ENCODE measurements around the gene SIM2. TPM values are rescaled to one million over a fixed set of nuclear protein-coding genes. Genes with fewer than 3 reads are reported as not detected.

The SIM2 gene
- total and polyA plus RNA-seq, 2 donors (not counting 1 experiment from before 2014, with no cell fraction given), result 0.22 TPM; not detected in 1

GRCh38 chr21:36749935-36750575, 51.1 kb downstream of the SIM2 start:
- H3K4me3 ChIP-seq (replicated peaks in 1 of 4; ENCODE audit: control extremely low read depth in 1 of 4, insufficient read depth in 1 of 4, low read depth in 3 of 4, low read length in 4 of 4), result no peak overlapping the region
- peaks cover 3% of the 10 kb centered on the region for H3K4me1 ChIP-seq (ENCODE audit: control insufficient read depth, extremely low read depth, insufficient read depth, low read length)
- DNase-seq (ENCODE audit: low read depth in 2 of 2), result peak; percentile 42 to 63
- H3K9ac ChIP-seq (ENCODE audit: insufficient read depth, low read length), result no peak overlapping the region
- peaks cover 2% of the 10 kb centered on the region for H3K27me3 ChIP-seq (ENCODE audit: control insufficient read depth, insufficient read depth, low read length)
- no peak overlapping the region for H3K4me2 ChIP-seq (ENCODE audit: extremely low read depth, insufficient read depth, low read length)
- H3K9me3 ChIP-seq (ENCODE audit: control insufficient read depth, insufficient read depth, low read depth, low read length), result no peaks in the 10 kb centered on the region
- H2AFZ ChIP-seq (ENCODE audit: low read length), result no peak overlapping the region
- peaks cover 1% of the 10 kb centered on the region for H3K36me3 ChIP-seq (ENCODE audit: control insufficient read depth, insufficient read depth, low read length)
- no peaks in the 10 kb centered on the region for H3K79me2 ChIP-seq (ENCODE audit: control insufficient read depth, insufficient read depth, low read length)
- no peaks in the 10 kb centered on the region for H4K20me1 ChIP-seq (ENCODE audit: control insufficient read depth, extremely low read depth, insufficient read depth, low read length)
- no peak for TF ChIP-seq EZH2 (IDR thresholded peaks at IDR 0.05; ENCODE audit: low read length, missing control alignments)
- TF ChIP-seq, protein P1, sequence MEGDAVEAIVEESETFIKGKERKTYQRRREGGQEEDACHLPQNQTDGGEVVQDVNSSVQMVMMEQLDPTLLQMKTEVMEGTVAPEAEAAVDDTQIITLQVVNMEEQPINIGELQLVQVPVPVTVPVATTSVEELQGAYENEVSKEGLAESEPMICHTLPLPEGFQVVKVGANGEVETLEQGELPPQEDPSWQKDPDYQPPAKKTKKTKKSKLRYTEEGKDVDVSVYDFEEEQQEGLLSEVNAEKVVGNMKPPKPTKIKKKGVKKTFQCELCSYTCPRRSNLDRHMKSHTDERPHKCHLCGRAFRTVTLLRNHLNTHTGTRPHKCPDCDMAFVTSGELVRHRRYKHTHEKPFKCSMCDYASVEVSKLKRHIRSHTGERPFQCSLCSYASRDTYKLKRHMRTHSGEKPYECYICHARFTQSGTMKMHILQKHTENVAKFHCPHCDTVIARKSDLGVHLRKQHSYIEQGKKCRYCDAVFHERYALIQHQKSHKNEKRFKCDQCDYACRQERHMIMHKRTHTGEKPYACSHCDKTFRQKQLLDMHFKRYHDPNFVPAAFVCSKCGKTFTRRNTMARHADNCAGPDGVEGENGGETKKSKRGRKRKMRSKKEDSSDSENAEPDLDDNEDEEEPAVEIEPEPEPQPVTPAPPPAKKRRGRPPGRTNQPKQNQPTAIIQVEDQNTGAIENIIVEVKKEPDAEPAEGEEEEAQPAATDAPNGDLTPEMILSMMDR (conservative IDR thresholded peaks at IDR 0.05 in 1 of 2, IDR thresholded peaks at IDR 0.05 in 1 of 2; ENCODE audit: low read depth in 1 of 2, low read length in 2 of 2), result no peak
- no peak overlapping the region for H3K27ac ChIP-seq (ENCODE audit: insufficient read depth, low read length)

- no peak for TF ChIP-seq EZH2 (IDR thresholded peaks at IDR 0.05; ENCODE audit: low read length, missing control alignments)
- TF ChIP-seq, protein P1 (conservative IDR thresholded peaks at IDR 0.05 in 1 of 2, IDR thresholded peaks at IDR 0.05 in 1 of 2; ENCODE audit: low read depth in 1 of 2, low read length in 2 of 2), result no peak
- Histone ChIP-seq H3K9me3 (ENCODE audit: control insufficient read depth, insufficient read depth, low read depth, low read length) (no peaks in the 10 kb centered on the region), H3K4me1 (ENCODE audit: control insufficient read depth, extremely low read depth, insufficient read depth, low read length) (peaks cover 3% of the 10 kb centered on the region), H3K27ac (ENCODE audit: insufficient read depth, low read length) (no peak overlapping the region), H3K9ac (ENCODE audit: insufficient read depth, low read length) (no peak overlapping the region), H3K4me3 (replicated peaks in 1 of 4; ENCODE audit: control extremely low read depth in 1 of 4, insufficient read depth in 1 of 4, low read depth in 3 of 4, low read length in 4 of 4) (no peak overlapping the region), H4K20me1 (ENCODE audit: control insufficient read depth, extremely low read depth, insufficient read depth, low read length) (no peaks in the 10 kb centered on the region), H3K36me3 (ENCODE audit: control insufficient read depth, insufficient read depth, low read length) (peaks cover 1% of the 10 kb centered on the region), H3K79me2 (ENCODE audit: control insufficient read depth, insufficient read depth, low read length) (no peaks in the 10 kb centered on the region), H3K27me3 (ENCODE audit: control insufficient read depth, insufficient read depth, low read length) (no peaks in the 10 kb centered on the region), H3K4me2 (ENCODE audit: extremely low read depth, insufficient read depth, low read length) (no peak overlapping the region), H2AFZ (ENCODE audit: low read length) (no peak overlapping the region)
- peak in 1 of 2 donors; percentile 51 for DNase-seq (ENCODE audit: low read depth in 2 of 2)
Observed at GRCh38 chr21:36750576-36750959, 51.7 kb downstream of the SIM2 start.

DNA sequence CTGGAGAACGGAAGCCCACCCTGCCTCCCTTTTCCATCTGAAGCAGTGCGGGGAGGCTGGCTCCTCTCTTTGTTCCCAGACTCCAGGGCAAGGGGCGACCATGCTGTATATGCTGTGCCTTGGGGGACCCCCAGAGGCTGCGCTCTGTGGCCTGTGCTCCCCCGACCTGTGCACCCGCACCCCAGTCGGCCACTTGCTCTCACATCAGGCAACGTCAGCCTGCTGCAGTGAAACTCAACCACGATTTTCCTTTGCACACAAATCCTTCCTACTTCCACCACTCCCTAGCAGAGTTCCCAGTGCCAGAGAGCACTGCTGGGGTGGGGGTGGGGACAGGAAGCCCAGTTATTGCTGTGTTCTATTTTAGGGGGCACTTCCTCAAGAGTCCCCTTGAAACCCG, 52.5 kb downstream of the SIM2 start:
- DNase-seq (ENCODE audit: low read depth in 2 of 2), result no peak
- no peaks in the 10 kb centered on the region for H3K79me2 ChIP-seq (ENCODE audit: control insufficient read depth, insufficient read depth, low read length)
- H2AFZ ChIP-seq (ENCODE audit: low read length), result no peak overlapping the region
- H3K4me3 ChIP-seq (replicated peaks in 1 of 4; ENCODE audit: control extremely low read depth in 1 of 4, insufficient read depth in 1 of 4, low read depth in 3 of 4, low read length in 4 of 4), result no peak overlapping the region
- H3K9me3 ChIP-seq (ENCODE audit: control insufficient read depth, insufficient read depth, low read depth, low read length), result no peaks in the 10 kb centered on the region
- H3K36me3 ChIP-seq (ENCODE audit: control insufficient read depth, insufficient read depth, low read length), result peaks cover 1% of the 10 kb centered on the region
- no peaks in the 10 kb centered on the region for H4K20me1 ChIP-seq (ENCODE audit: control insufficient read depth, extremely low read depth, insufficient read depth, low read length)
- no peak overlapping the region for H3K9ac ChIP-seq (ENCODE audit: insufficient read depth, low read length)
- H3K27me3 ChIP-seq (ENCODE audit: control insufficient read depth, insufficient read depth, low read length), result no peaks in the 10 kb centered on the region
- no peak overlapping the region for H3K4me2 ChIP-seq (ENCODE audit: extremely low read depth, insufficient read depth, low read length)
- no peak for TF ChIP-seq EZH2 (IDR thresholded peaks at IDR 0.05; ENCODE audit: low read length, missing control alignments)
- TF ChIP-seq, protein P1 (conservative IDR thresholded peaks at IDR 0.05 in 1 of 2, IDR thresholded peaks at IDR 0.05 in 1 of 2; ENCODE audit: low read depth in 1 of 2, low read length in 2 of 2), result no peak
- no peak overlapping the region for H3K27ac ChIP-seq (ENCODE audit: insufficient read depth, low read length)
- peaks cover 3% of the 10 kb centered on the region for H3K4me1 ChIP-seq (ENCODE audit: control insufficient read depth, extremely low read depth, insufficient read depth, low read length)
